ENCODE results near the gene EID3.

DNA sequence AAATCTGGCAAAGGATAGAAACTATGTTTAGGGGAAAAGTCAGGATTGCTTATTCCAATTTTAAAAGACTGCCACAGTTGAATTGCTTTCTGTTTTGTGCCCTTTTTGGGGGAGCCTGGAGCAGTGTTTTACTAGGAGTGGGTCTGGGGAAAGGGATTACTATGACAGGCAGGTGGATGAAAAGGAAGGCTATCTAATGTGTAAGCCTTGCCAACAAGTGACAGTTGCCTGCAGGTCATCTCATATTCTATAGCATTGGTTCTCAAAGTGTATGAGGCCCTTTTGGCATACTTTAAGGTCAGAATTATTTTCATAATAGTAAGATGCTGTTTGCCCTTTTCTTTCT lies 4.1 kb downstream of the EID3 start:
- no peak for TF ChIP-seq POLR2A (IDR thresholded peaks at IDR 0.05; ENCODE audit: control extremely low read depth in 1 of 2, low read depth in 2 of 2, low read length in 2 of 2)
- TF ChIP-seq TAF1 (IDR thresholded peaks at IDR 0.05; ENCODE audit: low read depth, low read length), result no peak
- TF ChIP-seq EGR1 (IDR thresholded peaks at IDR 0.05; ENCODE audit: borderline replicate concordance, low read depth, low read length), result no peak
- no peak for TF ChIP-seq CEBPB (IDR thresholded peaks at IDR 0.05; ENCODE audit: low read depth, low read length)
- TF ChIP-seq POLR2AphosphoS5 (IDR thresholded peaks at IDR 0.05; ENCODE audit: low read depth, low read length), result no peak
- TF ChIP-seq, protein P1, sequence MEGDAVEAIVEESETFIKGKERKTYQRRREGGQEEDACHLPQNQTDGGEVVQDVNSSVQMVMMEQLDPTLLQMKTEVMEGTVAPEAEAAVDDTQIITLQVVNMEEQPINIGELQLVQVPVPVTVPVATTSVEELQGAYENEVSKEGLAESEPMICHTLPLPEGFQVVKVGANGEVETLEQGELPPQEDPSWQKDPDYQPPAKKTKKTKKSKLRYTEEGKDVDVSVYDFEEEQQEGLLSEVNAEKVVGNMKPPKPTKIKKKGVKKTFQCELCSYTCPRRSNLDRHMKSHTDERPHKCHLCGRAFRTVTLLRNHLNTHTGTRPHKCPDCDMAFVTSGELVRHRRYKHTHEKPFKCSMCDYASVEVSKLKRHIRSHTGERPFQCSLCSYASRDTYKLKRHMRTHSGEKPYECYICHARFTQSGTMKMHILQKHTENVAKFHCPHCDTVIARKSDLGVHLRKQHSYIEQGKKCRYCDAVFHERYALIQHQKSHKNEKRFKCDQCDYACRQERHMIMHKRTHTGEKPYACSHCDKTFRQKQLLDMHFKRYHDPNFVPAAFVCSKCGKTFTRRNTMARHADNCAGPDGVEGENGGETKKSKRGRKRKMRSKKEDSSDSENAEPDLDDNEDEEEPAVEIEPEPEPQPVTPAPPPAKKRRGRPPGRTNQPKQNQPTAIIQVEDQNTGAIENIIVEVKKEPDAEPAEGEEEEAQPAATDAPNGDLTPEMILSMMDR (IDR thresholded peaks at IDR 0.05; ENCODE audit: control extremely low read depth in 1 of 3, insufficient read depth in 1 of 3, low read depth in 1 of 3, low read length in 3 of 3), result no peak
